HG03108 (cell line): ENCODE measurements around the gene RSBN1L.
"Not testable (repeated sequence)": the region's sequence is repeated elsewhere in the genome, so short reads cannot be mapped to it uniquely, and the experiment has no call there.

Source experiments
- ATAC-seq: cut with Tn5 transposase; IDR thresholded peaks from one replicate; pipeline ENCODE4 v1.9.1; 2021; ENCODE audit warnings: moderate library complexity; ENCODE audit not compliant: unreplicated experiment

RSBN1L gene

GRCh38 chr7:77765481-77765880 is 69.2 kb downstream of the RSBN1L start:
- ATAC-seq, result no peak

GRCh38 chr7:77765906-77766800 is 69.9 kb downstream of the RSBN1L start:
- ATAC-seq, result no peak

- ATAC-seq, result no peak
These were observed 70.7 kb downstream of the RSBN1L start for GRCh38 chr7:77766801-77767605.

- no peak for ATAC-seq
These were observed 74.1 kb downstream of the RSBN1L start for GRCh38 chr7:77770316-77770715.

- no peak for ATAC-seq
These were observed 75.6 kb downstream of the RSBN1L start for GRCh38 chr7:77771901-77772300.

GRCh38 chr7:77778535-77778934 is 82.3 kb downstream of the RSBN1L start:
- no peak for ATAC-seq

GRCh38 chr7:77782383-77782782 is 86.1 kb downstream of the RSBN1L start:
- no peak for ATAC-seq

GRCh38 chr7:77783111-77783510 is 86.9 kb downstream of the RSBN1L start:
- ATAC-seq, result no peak

GRCh38 chr7:77783545-77783944 is 87.3 kb downstream of the RSBN1L start:
- no peak for ATAC-seq

- ATAC-seq, result not testable (repeated sequence)
These were observed 88.2 kb downstream of the RSBN1L start for GRCh38 chr7:77784426-77784825.

- no peak for ATAC-seq
These were observed 89.8 kb downstream of the RSBN1L start for GRCh38 chr7:77786018-77786417.

GRCh38 chr7:77786741-77787140 is 90.5 kb downstream of the RSBN1L start:
- ATAC-seq, result no peak

- ATAC-seq, result no peak
These were observed 92.2 kb downstream of the RSBN1L start for GRCh38 chr7:77788327-77788902.

GRCh38 chr7:77791336-77791735 is 95.1 kb downstream of the RSBN1L start:
- ATAC-seq, result no peak

GRCh38 chr7:77791956-77792355 is 95.7 kb downstream of the RSBN1L start:
- ATAC-seq, result no peak

- no peak for ATAC-seq
These were observed 97.7 kb downstream of the RSBN1L start for GRCh38 chr7:77794000-77794399.

GRCh38 chr7:77796109-77796508 is 99.8 kb downstream of the RSBN1L start:
- ATAC-seq, result no peak

GRCh38 chr7:77796960-77797359 is 100.7 kb downstream of the RSBN1L start:
- no peak for ATAC-seq

GRCh38 chr7:77797734-77798393 is 101.6 kb downstream of the RSBN1L start:
- peak; percentile 13 for ATAC-seq

- ATAC-seq, result peak; percentile 88
These were observed 102.3 kb downstream of the RSBN1L start, which contains the start of the genes PHTF2 and TMEM60 for GRCh38 chr7:77798394-77799077. TSS of gene PHTF2 (plus strand) at chr7:77798773. TSS of gene TMEM60 (minus strand) at chr7:77798434. CDS start at chr7:77794373, 4,061 bp downstream.
